GM21390 (cell line): ENCODE results near the gene NFATC1.
A peak's percentile ranks its signal among the peaks of the same experiment; 100 is the strongest.

ENCODE experiments used
- ATAC-seq: cut with Tn5 transposase; IDR thresholded peaks from one replicate; pipeline ENCODE4 v1.9.1; 2021; ENCODE audit not compliant: unreplicated experiment

Gene NFATC1

GRCh38 chr18:79402977-79403722 lies 7.4 kb downstream of the NFATC1 start:
- no peak for ATAC-seq

- ATAC-seq: no peak
Observed at GRCh38 chr18:79403723-79404566, 8.2 kb downstream of the NFATC1 start.

GRCh38 chr18:79404567-79404910 lies 8.8 kb downstream of the NFATC1 start:
- no peak for ATAC-seq

GRCh38 chr18:79405019-79405780 lies 9.5 kb downstream of the NFATC1 start:
- no peak for ATAC-seq

GRCh38 chr18:79405781-79406575 lies 10.2 kb downstream of the NFATC1 start:
- ATAC-seq: peak; percentile 76

- no peak for ATAC-seq
Observed at GRCh38 chr18:79406708-79407107, 11.0 kb downstream of the NFATC1 start.

- ATAC-seq: no peak
Observed at GRCh38 chr18:79409313-79409712, 13.6 kb downstream of the NFATC1 start.

- no peak for ATAC-seq
Observed at GRCh38 chr18:79410171-79410641, 14.5 kb downstream of the NFATC1 start.

- ATAC-seq: no peak
Observed at GRCh38 chr18:79410731-79411613, 15.2 kb downstream of the NFATC1 start.

- ATAC-seq: no peak
Observed at GRCh38 chr18:79411614-79412526, 16.1 kb downstream of the NFATC1 start.

GRCh38 chr18:79413025-79413424 lies 17.3 kb downstream of the NFATC1 start:
- no peak for ATAC-seq

GRCh38 chr18:79413426-79413825 lies 17.7 kb downstream of the NFATC1 start:
- ATAC-seq: no peak

GRCh38 chr18:79413901-79414300 lies 18.2 kb downstream of the NFATC1 start:
- ATAC-seq: no peak

- ATAC-seq: no peak
Observed at GRCh38 chr18:79416022-79416676, 20.4 kb downstream of the NFATC1 start.

- ATAC-seq: no peak
Observed at GRCh38 chr18:79416677-79417052, 20.9 kb downstream of the NFATC1 start.

GRCh38 chr18:79418236-79418635 lies 22.5 kb downstream of the NFATC1 start:
- no peak for ATAC-seq

- ATAC-seq: no peak
Observed at GRCh38 chr18:79418642-79419041, 22.9 kb downstream of the NFATC1 start.
